GM21526 (cell line): Measurements from ENCODE around the gene NEDD4L.

Source experiments
- ATAC-seq: cut with Tn5 transposase; IDR thresholded peaks from one replicate; pipeline ENCODE4 v1.9.1; 2021; ENCODE audit warnings: moderate library complexity; ENCODE audit not compliant: unreplicated experiment, low FRiP score

NEDD4L gene

DNA sequence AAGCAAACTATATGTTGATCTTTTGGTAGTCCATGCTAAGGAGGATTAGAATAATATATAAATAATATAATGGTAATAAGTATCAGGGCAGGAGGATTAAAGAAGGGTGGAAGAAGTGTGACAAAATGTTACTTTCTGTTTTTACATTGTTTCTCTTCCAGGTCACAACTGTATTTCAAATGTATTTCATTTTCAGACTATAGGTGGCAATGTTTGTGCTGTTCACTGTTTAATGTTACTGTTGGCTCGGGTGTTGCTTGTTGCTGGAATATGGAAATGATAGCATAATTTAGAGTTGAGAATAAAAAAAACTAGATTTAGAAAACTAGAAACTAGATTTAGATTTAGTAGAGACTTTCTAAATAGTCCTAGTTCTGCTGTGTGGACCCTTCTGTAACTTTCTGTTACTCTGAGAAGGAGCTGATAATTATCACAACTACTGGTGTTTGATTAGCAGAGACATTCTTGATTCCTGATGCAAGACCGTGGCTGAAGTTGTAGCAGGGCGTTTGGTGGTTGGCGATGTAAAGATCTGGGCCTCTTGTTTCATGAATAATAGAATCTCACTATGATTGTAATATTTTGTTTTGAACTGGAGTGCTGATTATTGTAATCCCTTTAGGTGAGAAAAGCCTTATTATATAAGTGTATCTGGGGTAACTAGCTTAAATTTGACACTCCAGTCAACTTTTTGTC lies 7.9 kb downstream of the NEDD4L start:
- no peak for ATAC-seq

DNA sequence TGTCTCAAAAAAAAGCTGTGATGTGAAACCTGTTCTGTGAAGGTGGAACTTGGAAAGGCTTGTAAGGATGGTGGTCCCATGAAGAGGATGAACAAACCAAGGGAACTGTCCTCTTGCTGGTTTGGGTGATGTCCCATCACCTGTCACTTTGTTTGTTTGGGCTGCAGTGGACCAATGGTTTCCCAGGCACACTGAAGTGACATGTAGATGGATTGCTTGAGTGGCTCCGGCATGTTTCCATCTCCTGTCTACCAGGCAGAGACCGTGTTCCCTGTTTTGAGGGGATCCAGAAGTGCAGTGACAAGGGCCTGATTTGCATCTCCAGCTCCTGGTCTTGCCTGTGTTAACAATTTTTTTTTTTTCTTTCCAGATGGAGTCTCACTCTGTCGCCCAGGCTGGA lies 8.9 kb downstream of the NEDD4L start:
- ATAC-seq: no peak

GRCh38 chr18:58054041-58054781 lies 10.2 kb downstream of the NEDD4L start:
- no peak for ATAC-seq

DNA sequence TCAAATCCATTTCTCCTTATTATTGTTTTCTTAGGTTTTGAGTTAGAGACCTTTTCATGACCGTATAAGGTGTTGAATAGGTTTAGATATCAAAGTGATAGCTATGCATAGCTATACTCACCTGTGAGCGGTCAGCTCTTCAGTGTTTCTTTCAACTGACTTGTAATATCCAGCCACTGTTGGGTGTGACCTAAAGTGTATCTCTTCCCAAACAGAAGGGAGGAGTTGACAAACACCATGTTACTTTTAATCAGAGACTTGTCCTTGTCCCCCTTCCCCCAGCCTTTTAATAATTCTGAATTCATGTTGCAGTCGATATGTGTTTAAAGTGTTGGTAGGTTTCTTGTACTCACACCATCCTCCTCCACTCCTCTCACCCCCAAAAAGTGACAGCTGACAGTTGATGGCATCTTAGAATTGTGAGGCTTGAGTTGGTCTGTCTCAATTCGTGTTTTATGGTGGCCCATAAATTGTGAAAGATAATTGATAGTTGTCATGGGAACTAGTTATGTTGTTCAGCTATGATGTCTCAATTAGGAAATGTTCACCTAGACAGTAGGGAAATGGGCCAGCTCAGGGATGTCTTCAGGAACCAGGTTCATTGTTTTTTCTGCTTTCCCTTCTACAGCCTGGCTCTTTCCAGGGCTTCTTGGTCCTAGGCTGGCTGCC lies 12.0 kb downstream of the NEDD4L start:
- no peak for ATAC-seq

DNA sequence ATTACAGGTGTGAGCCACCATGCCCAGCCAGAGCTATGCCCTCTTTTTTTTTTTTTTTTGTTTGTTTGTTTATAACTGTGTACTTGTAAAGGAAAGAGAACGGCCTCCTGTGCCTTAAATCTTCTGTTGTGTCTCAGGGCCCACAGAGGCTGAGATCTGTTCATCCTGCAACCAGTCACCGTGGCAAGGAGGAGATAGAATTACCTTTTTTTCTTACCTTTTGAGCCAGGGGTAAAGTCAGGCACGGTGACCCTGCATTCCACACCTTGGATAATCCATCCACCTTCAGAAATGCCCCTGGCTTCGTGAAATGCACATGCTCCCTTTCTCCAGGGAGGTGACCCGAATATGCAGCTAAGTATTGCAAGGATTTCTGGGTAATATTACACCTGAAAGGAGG lies 12.8 kb downstream of the NEDD4L start:
- no peak for ATAC-seq

DNA sequence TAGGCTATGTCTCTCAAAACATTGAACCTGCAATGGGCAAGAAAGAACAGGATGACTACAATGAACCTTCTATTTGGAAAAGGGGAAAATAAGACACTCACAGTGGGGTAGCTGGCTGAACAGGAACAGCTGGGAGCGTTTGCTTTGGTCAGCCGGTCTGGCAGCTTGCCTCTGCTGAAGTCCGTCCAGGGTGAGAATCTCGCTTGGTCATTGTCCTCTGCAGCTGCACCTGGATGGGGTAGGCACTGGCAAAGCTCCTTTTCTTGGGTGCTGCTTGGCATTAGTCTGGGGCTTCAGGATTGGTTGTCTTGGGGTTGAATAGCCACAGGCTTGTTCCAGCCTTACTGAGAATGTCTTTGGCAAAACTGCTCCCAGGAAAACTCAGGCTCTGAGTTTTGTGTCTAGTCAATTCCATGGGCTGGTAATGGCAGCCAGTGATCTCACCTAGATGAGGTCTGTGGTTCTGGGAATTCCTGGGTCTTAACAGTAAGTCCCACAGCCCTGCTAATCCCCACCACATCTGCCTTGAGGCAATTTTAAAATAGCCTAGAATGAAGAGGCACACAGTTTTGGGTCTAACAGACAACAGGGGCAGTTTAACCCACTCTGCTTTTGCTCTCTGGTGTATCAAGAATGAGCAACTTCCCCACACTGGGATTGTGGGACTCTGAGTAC lies 13.4 kb downstream of the NEDD4L start:
- ATAC-seq: no peak

GRCh38 chr18:58058720-58059119 lies 14.7 kb downstream of the NEDD4L start:
- no peak for ATAC-seq

DNA sequence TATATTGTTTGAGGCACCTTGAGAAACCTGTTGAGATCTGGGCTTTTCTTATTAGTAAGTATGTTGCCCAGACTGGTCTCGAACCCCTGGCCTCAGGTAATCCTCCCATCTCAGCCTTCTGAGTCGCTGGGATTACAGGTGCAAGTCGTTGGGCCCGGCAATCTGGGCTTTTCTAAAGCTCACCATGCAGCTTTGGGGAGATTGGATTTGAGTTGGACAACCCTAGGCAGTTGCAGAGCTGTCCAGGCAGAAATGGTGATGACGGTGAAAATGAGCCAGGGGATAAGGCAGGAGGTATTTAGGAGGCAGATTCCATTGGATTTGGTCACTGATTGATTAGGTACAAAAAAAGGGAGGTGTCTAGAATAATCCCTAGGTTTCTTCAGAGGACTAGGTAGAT lies 16.2 kb downstream of the NEDD4L start:
- no peak for ATAC-seq

- no peak for ATAC-seq
Observed at GRCh38 chr18:58061349-58061748, 17.3 kb downstream of the NEDD4L start.

GRCh38 chr18:58064406-58064998 lies 20.5 kb downstream of the NEDD4L start:
- ATAC-seq: no peak

- no peak for ATAC-seq
Observed at GRCh38 chr18:58065956-58066355, 21.9 kb downstream of the NEDD4L start.

- ATAC-seq: no peak
Observed at GRCh38 chr18:58067601-58068000, 23.6 kb downstream of the NEDD4L start.

GRCh38 chr18:58069099-58069498 lies 25.1 kb downstream of the NEDD4L start:
- ATAC-seq: no peak

GRCh38 chr18:58069721-58070292 lies 25.8 kb downstream of the NEDD4L start:
- ATAC-seq: no peak

DNA sequence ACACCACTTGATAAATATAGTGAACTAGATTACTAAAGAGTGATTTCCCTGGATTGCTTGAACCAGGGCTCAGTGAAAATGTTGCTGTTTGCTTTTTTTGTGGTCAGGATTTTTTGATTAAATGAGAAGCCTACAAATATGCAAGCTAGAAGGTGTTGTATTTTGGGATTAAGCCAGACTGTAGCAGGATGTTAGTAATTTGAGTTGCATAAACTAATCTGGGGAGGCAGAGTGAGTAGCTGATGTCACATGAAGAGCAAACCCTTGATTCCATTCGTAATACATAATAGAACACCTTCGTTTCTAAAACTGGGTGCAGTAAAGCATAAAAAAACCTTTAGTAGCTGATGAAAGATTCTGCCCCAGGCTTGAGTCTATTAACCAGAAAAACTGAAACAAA lies 32.0 kb downstream of the NEDD4L start:
- no peak for ATAC-seq

GRCh38 chr18:58077329-58077728 lies 33.3 kb downstream of the NEDD4L start:
- ATAC-seq: no peak

DNA sequence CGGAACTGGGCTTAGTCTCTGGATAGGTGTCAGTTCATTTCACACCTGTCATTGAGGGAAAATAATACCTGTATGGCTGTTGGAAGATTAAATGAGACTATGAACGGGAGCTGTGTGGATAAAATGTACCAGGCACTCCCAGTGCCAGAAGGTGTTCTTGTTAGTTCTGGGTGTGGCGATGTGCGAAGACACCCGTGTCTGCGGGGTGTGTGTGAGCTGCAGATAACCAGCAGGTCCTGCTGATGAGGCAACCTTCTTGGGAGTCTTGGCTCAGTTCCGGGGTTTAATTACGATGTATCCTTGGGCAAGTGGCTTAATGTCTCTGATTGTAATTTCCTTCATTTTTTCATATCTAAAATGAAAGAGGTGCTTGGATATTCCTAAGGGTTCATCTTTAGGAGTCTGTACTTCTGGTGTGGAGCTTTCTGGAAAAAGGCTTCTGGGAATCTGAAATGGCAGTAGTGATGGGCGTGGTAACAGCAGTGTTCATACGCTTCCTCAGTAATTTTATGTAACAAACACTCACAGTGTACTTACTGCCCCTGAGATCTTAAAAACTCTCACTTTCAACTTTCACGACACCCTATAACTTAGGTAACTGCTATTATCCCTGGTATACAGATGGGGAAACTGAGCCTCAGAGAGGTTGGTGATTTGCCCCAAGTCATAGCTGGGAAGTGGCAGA lies 35.0 kb downstream of the NEDD4L start:
- no peak for ATAC-seq

GRCh38 chr18:58080451-58080850 lies 36.4 kb downstream of the NEDD4L start:
- no peak for ATAC-seq

GRCh38 chr18:58087928-58088690 lies 44.1 kb downstream of the NEDD4L start:
- no peak for ATAC-seq
